Spleen (tissue), 11 donors: ENCODE data around the gene PAQR7. TPM values are rescaled to one million over a fixed set of nuclear protein-coding genes. Genes with fewer than 3 reads are reported as not detected.

ENCODE experiments used
- DNase-seq: peaks from one replicate; pipeline ENCODE4 v3.0.0-alpha.2; 2020
- H3K27ac ChIP-seq, 8 donors: fragments of 200-600 bp; sonication (generic) in 7 of 8; 1 replicate in 4 of 8; 2 replicates in 4 of 8; pipeline versions ENCODE4 v1.5.0 to v1.8.0; 2016 to 2021; ENCODE audit warnings: inconsistent platforms in 4 of 8, mild to moderate bottlenecking in 4 of 8, moderate library complexity in 1 of 8
- H3K27me3 ChIP-seq, 7 donors: fragments of 200-600 bp; sonication (generic) in 6 of 7; replicated peaks in 1 of 7; 1 replicate in 4 of 7; 2 replicates in 3 of 7; pipeline versions ENCODE4 v1.5.0 to v1.8.0; 2016 to 2021; ENCODE audit warnings: inconsistent platforms in 3 of 7, mild to moderate bottlenecking in 1 of 7
- H3K36me3 ChIP-seq, 6 donors: fragments of 200-600 bp; sonication (generic) in 5 of 6; 1 replicate in 4 of 6; 2 replicates in 2 of 6; pipeline versions ENCODE4 v1.5.0 to v1.8.0; 2016 to 2021; ENCODE audit warnings: inconsistent platforms in 2 of 6
- H3K4me1 ChIP-seq, 6 donors: fragments of 200-600 bp; sonication (generic) in 5 of 6; 1 replicate in 3 of 6; 2 replicates in 3 of 6; pipeline versions ENCODE4 v1.5.0 to v1.8.0; 2016 to 2021; ENCODE audit warnings: inconsistent platforms in 3 of 6
- H3K4me3 ChIP-seq, 8 donors: fragments of 200-600 bp; sonication (generic) in 7 of 8; 1 replicate in 4 of 8; 2 replicates in 4 of 8; pipeline versions ENCODE4 v1.5.0 to v1.8.0; 2016 to 2021; ENCODE audit warnings: inconsistent platforms in 4 of 8, mild to moderate bottlenecking in 4 of 8, moderate library complexity in 2 of 8
- H3K9me3 ChIP-seq, 8 donors: fragments of 200-600 bp; sonication (generic) in 7 of 8; 1 replicate in 4 of 8; 2 replicates in 4 of 8; pipeline versions ENCODE4 v1.5.0 to v1.8.0; 2016 to 2021; ENCODE audit warnings: inconsistent platforms in 4 of 8
- CTCF ChIP-seq, 11 experiments: fragments of 200-600 bp in 7 of 11; fragments of 450-650 bp in 4 of 11; sonication (generic) in 4 of 11; IDR thresholded peaks in 8 of 11; conservative IDR thresholded peaks in 3 of 11; 1 replicate in 7 of 11; 2 replicates in 4 of 11; pipeline versions ENCODE4 v1.4.0 to v1.8.0; 2016 to 2021; ENCODE audit warnings: antibody characterized with exemption in 11 of 11, inconsistent platforms in 4 of 11, mild to moderate bottlenecking in 1 of 11
- POLR2A ChIP-seq, 3 donors: fragments of 450-650 bp; IDR thresholded peaks; one replicate each; pipeline ENCODE4 v1.5.1; 2017; ENCODE audit warnings: antibody characterized with exemption in 3 of 3, mild to moderate bottlenecking in 1 of 3
- POLR2AphosphoS5 ChIP-seq, 3 donors: sonication (generic); formaldehyde crosslinking; IDR thresholded peaks; one replicate each; pipeline ENCODE4 v1.5.1; 2017; ENCODE audit warnings: antibody characterized with exemption in 3 of 3
- WGBS, 5 donors: extraction: QIAGEN DNeasy Blood & Tissue Kit in 3 of 5; methylation state at CpG; one replicate each; pipeline versions ENCODE4 v1.1.5 to v1.1.7; 2013 to 2018; 5-methylcytosine and 5-hydroxymethylcytosine counted together
- intact Hi-C: fragments of 100-400 bp; cut with DNase I; formaldehyde crosslinking; loops from one replicate; pipeline ENCODE4 v1.15.0; 2023; ENCODE audit warnings: low total_unique reads
- polyA plus RNA-seq, 3 donors: library from polyadenylated mRNA; stranded (reverse); fragments of 200-250 nt; gene quantifications; one replicate each; pipeline ENCODE4 v1.2.1, GENCODE V29; 2013
- total RNA-seq, 7 donors: library from RNA; depleted of rRNA in 3 of 7; stranded (reverse); fragments of >200 nt in 3 of 7; fragmentation: NEBNext Ultra II Directional in 4 of 7; extraction: Animal tissue kit (Norgen Biotek cat#: 25700) in 4 of 7; gene quantifications; one replicate each; pipeline versions ENCODE4 v1.1.0 to v1.2.1, GENCODE V29; 2016 to 2021
- donor health status: healthy with polysubstance abuse.
- donor health status: DM: no; HTN: no; CAD: no; lungs with moderate emphysema.
- donor health status: DM: no; HTN: no; CAD: no.
- donor health status: Bipolar disorder and iron deficiency.
- donor health status: healthy.
- donor health status: DM: no; HTN: no; CAD: no.
- donor health status: DM: yes; HTN: yes; CAD: no.

The PAQR7 gene
- total and polyA plus RNA-seq, 10 donors = 3.0 to 14.2 (median 9.3) TPM

- Histone ChIP-seq H3K9me3 (no peaks in the 10 kb centered on the region), H3K27me3 (no peaks in the 10 kb centered on the region), H3K27ac (peak overlapping the region; percentile 82 to 96 (median 93)), H3K36me3 (peaks cover 0 to 41% (median 12%) of the 10 kb centered on the region in 6 donors), H3K4me3 (peak overlapping the region; percentile 77 to 98 (median 92)), H3K4me1 (peaks cover 16 to 58% (median 39%) of the 10 kb centered on the region in 6 donors)
- 0 to 1% (median 1%) methylated on average over 40 to 67 of the region's 67 CpGs for WGBS, 5 donors
- intact Hi-C loops = loop anchor here (10.0 kb wide), 1 partner anchor 54 kb away; the partner anchor contains the start of gene PAQR7
- peak; percentile 93 for DNase-seq
- peak; percentile 69 to 82 (median 75) for TF ChIP-seq POLR2AphosphoS5 (IDR thresholded peaks at IDR 0.05)
- TF ChIP-seq CTCF (IDR thresholded peaks at IDR 0.05 in 8 of 11, conservative IDR thresholded peaks at IDR 0.05 in 3 of 11) = no peak
These were observed 55.0 kb downstream of the PAQR7 start for GRCh38 chr1:25820247-25821111.

DNA sequence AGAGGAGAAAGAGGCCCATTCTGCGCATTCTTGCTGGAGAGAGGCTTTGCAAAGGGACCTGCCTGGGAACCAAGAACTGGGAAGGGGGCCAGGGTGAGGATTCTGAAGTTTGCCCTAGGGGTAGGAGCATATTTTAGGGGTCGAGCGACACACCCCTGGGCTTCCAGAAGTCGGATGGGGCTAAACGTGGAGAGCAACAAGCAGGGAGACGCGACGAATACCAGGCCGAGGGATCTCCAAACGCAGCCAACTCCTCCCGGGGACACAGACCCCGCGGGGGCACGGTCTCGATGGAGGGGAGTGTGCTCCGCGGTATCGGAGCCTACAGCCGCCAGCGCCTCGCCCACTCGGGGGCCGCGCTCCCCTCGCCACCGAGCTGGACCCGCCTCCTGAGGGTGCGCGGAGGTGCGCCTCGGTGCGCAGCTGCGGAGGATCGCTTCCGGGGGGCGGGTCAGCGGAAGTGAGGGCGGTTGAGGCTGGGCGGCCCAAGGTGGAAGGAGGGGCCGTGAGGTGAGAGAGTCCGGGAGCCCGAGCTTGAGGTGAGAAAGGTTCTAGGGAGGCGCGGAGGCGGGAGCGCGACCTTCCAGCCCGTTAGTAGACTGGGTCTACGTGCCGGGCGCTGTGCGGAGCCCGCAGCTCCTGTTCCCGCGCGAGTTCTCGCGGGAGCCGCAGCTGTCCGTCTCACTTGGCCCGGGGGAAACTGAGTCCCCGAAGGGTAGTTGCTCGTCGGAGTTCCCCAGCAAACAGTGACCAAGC lies 55.8 kb downstream of the PAQR7 start, which contains the start of gene MTFR1L:
Gene MTFR1L, plus strand, starts transcription at position 464 of the 756 bp plus-strand sequence. CDS start 3,151 bp downstream, outside the sequence.
- Histone ChIP-seq H3K4me3 (peak within 1 kb of the TSS; percentile 77 to 98 (median 92)), H3K27me3 (no peaks in the 10 kb centered on the region), H3K27ac (peak within 1 kb of the TSS; percentile 82 to 96 (median 93)), H3K9me3 (no peaks in the 10 kb centered on the region), H3K4me1 (peaks cover 16 to 56% (median 39%) of the 10 kb centered on the region in 6 donors), H3K36me3 (peaks cover 0 to 42% (median 17%) of the 10 kb centered on the region in 6 donors)
- 1 to 3% (median 1%) methylated on average over 22 to 64 of the region's 64 CpGs for WGBS, 5 donors
- peak; percentile 97 to 98 (median 98) for TF ChIP-seq POLR2AphosphoS5 (IDR thresholded peaks at IDR 0.05)
- TF ChIP-seq CTCF (IDR thresholded peaks at IDR 0.05 in 8 of 11, conservative IDR thresholded peaks at IDR 0.05 in 3 of 11) = no peak
- TF ChIP-seq POLR2A (IDR thresholded peaks at IDR 0.05) = peak in 2 of 3 donors; percentile 70 to 81
- DNase-seq = peak; percentile 98
- intact Hi-C loops = loop anchor here (10.0 kb wide), 1 partner anchor 55 kb away; the partner anchor contains the start of gene PAQR7

- no peak for DNase-seq
- intact Hi-C loops = no loop called here
- TF ChIP-seq POLR2AphosphoS5 (IDR thresholded peaks at IDR 0.05) = no peak
- no peak for TF ChIP-seq CTCF (IDR thresholded peaks at IDR 0.05 in 8 of 11, conservative IDR thresholded peaks at IDR 0.05 in 3 of 11)
- TF ChIP-seq POLR2A (IDR thresholded peaks at IDR 0.05) = no peak
- H3K4me1 ChIP-seq = peaks cover 16 to 53% (median 37%) of the 10 kb centered on the region in 6 donors
- H3K9me3 ChIP-seq = no peaks in the 10 kb centered on the region
- H3K36me3 ChIP-seq = peaks cover 0 to 42% (median 28%) of the 10 kb centered on the region in 6 donors
- 71 to 88% (median 79%) methylated on average over 6 of the region's 6 CpGs for WGBS, 5 donors
- peak overlapping the region in 4 of 8 donors; percentile 93 to 95 (median 94) for H3K27ac ChIP-seq
- H3K4me3 ChIP-seq = peak overlapping the region in 1 of 8 donors; percentile 98
- no peaks in the 10 kb centered on the region for H3K27me3 ChIP-seq
These were observed 56.9 kb downstream of the PAQR7 start for GRCh38 chr1:25818569-25818968.
